Loucy (cell line): ENCODE results near the gene GLUD1.

Experiments
- H2AFZ ChIP-seq: fragments of 200-600 bp; sonication (generic); 2 replicates; pipeline ENCODE4 v1.6.0; 2016; ENCODE audit warnings: antibody characterized with exemption, mild to moderate bottlenecking, low read length, moderate library complexity
- H3F3A ChIP-seq: fragments of 200-600 bp; 2 replicates; pipeline ENCODE4 v1.6.0; 2016; ENCODE audit warnings: antibody characterized with exemption, low read depth, mild to moderate bottlenecking
- H3K27me3 ChIP-seq: fragments of 200-600 bp; sonication (generic); 2 replicates; pipeline ENCODE4 v1.6.1; 2014; ENCODE audit warnings: low read length, mild to moderate bottlenecking; ENCODE audit not compliant: insufficient read depth, poor library complexity, severe bottlenecking
- H3K36me3 ChIP-seq: fragments of 200-600 bp; sonication (generic); 2 replicates; pipeline ENCODE4 v1.6.1; 2016; ENCODE audit warnings: low read length; ENCODE audit not compliant: insufficient read depth
- H3K4me1 ChIP-seq: fragments of 200-600 bp; sonication (generic); 2 replicates; pipeline ENCODE4 v1.5.1; 2014; ENCODE audit warnings: low read length, mild to moderate bottlenecking; ENCODE audit not compliant: insufficient read depth, poor library complexity, severe bottlenecking
- H3K4me2 ChIP-seq: fragments of 200-600 bp; sonication (generic); 2 replicates; pipeline ENCODE4 v1.6.0; 2014; ENCODE audit warnings: antibody characterized with exemption, low read length, low read depth, mild to moderate bottlenecking; ENCODE audit not compliant: poor library complexity, severe bottlenecking
- H3K4me3 ChIP-seq: fragments of 200-600 bp; sonication (generic); 2 replicates; pipeline ENCODE4 v1.5.1; 2014; ENCODE audit warnings: low read length, mild to moderate bottlenecking, mixed read lengths; ENCODE audit not compliant: poor library complexity, severe bottlenecking
- H3K79me2 ChIP-seq: fragments of 200-600 bp; sonication (generic); 2 replicates; pipeline ENCODE4 v1.6.1; 2014; ENCODE audit warnings: low read length; ENCODE audit not compliant: insufficient read depth
- H3K9ac ChIP-seq: fragments of 200-600 bp; sonication (generic); 2 replicates; pipeline ENCODE4 v1.6.0; 2014; ENCODE audit warnings: mild to moderate bottlenecking, low read depth, low read length, moderate library complexity; ENCODE audit not compliant: poor library complexity, severe bottlenecking
- H3K9me2 ChIP-seq: fragments of 200-600 bp; sonication (generic); replicated peaks from 2 replicates; pipeline ENCODE4 v1.6.1; 2016; ENCODE audit warnings: low read depth, low read length, mixed read lengths
- H3K9me3 ChIP-seq: fragments of 200-600 bp; sonication (generic); 2 replicates; pipeline ENCODE4 v1.6.1; 2014; ENCODE audit warnings: mild to moderate bottlenecking, antibody characterized with exemption, low read length, low read depth; ENCODE audit not compliant: insufficient read depth
- H4K20me1 ChIP-seq: fragments of 200-600 bp; sonication (generic); 2 replicates; pipeline ENCODE4 v1.6.0; 2014; ENCODE audit warnings: antibody characterized with exemption, low read length, mild to moderate bottlenecking; ENCODE audit not compliant: insufficient read depth, poor library complexity, severe bottlenecking
- CTCF ChIP-seq: fragments of 200-600 bp; sonication (generic); conservative IDR thresholded peaks from 2 replicates; pipeline ENCODE4 v1.5.1; 2014; ENCODE audit warnings: mild to moderate bottlenecking, antibody characterized with exemption, low read length
- EZH2phosphoT487 ChIP-seq: fragments of 200-600 bp; IDR thresholded peaks from 2 replicates; pipeline ENCODE4 v1.6.1; 2018; ENCODE audit warnings: antibody characterized with exemption, mild to moderate bottlenecking, moderate library complexity, borderline replicate concordance

Gene GLUD1

GRCh38 chr10:87038786-87039185 lies 55.9 kb downstream of the GLUD1 start:
- H2AFZ ChIP-seq, result no peak overlapping the region

DNA sequence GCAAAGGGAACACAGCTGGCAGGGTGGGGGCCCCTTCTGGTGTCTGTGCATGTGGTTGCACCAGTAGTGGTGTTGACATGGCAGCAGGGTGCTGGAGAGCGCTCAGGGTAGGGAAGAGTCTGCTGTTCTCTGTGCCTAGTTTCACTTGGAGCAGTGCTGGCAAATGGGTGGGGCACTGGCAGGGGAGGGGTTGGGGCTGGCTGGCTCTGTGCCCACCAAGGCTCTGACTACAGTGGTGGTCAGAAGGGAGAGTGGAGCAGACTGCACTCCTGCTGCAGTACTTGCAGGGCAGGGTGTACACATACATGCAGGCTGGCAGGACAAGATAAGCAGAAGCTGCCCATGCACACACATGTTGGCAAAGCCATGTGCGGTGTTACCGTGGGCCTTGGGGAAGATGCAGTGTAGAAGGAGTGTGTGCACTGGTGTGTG lies 56.3 kb downstream of the GLUD1 start:
- Histone ChIP-seq H3K27me3 (no peaks in the 10 kb centered on the region), H3K9ac (no peak overlapping the region), H4K20me1 (no peaks in the 10 kb centered on the region), H3F3A (no peaks in the 10 kb centered on the region), H3K4me1 (no peaks in the 10 kb centered on the region), H3K9me3 (no peaks in the 10 kb centered on the region), H3K79me2 (no peaks in the 10 kb centered on the region), H2AFZ (no peak overlapping the region), H3K36me3 (no peaks in the 10 kb centered on the region), H3K4me3 (no peak overlapping the region), H3K4me2 (no peak overlapping the region), H3K9me2 (no peaks in the 10 kb centered on the region)
- TF ChIP-seq CTCF, result no peak
- TF ChIP-seq EZH2phosphoT487, result no peak

More at GRCh38 chr10:87038786-87039185, 55.9 kb downstream of the GLUD1 start:
- H3K79me2 ChIP-seq, result no peaks in the 10 kb centered on the region
- no peak overlapping the region for H3K4me2 ChIP-seq
- no peaks in the 10 kb centered on the region for H3K9me3 ChIP-seq
- no peak for TF ChIP-seq CTCF
- TF ChIP-seq EZH2phosphoT487, result no peak
- H3K9me2 ChIP-seq, result no peaks in the 10 kb centered on the region
- H3K9ac ChIP-seq, result no peak overlapping the region
- no peaks in the 10 kb centered on the region for H3F3A ChIP-seq
- no peaks in the 10 kb centered on the region for H3K36me3 ChIP-seq
- H4K20me1 ChIP-seq, result no peaks in the 10 kb centered on the region
- H3K4me1 ChIP-seq, result no peaks in the 10 kb centered on the region
- H3K4me3 ChIP-seq, result no peak overlapping the region
- H3K27me3 ChIP-seq, result no peaks in the 10 kb centered on the region

- no peaks in the 10 kb centered on the region for H3K36me3 ChIP-seq
- no peaks in the 10 kb centered on the region for H3K9me2 ChIP-seq
- no peak overlapping the region for H3K4me2 ChIP-seq
- no peak overlapping the region for H2AFZ ChIP-seq
- no peaks in the 10 kb centered on the region for H4K20me1 ChIP-seq
- H3K27me3 ChIP-seq, result no peaks in the 10 kb centered on the region
- no peaks in the 10 kb centered on the region for H3K79me2 ChIP-seq
- TF ChIP-seq CTCF, result no peak
- TF ChIP-seq EZH2phosphoT487, result no peak
- no peaks in the 10 kb centered on the region for H3K4me1 ChIP-seq
- no peak overlapping the region for H3K9ac ChIP-seq
- no peaks in the 10 kb centered on the region for H3K9me3 ChIP-seq
- no peaks in the 10 kb centered on the region for H3F3A ChIP-seq
- no peak overlapping the region for H3K4me3 ChIP-seq
Measured at GRCh38 chr10:87036623-87037022, 58.0 kb downstream of the GLUD1 start.
